Mesendoderm (in vitro differentiated cells): ENCODE data around the gene INSYN2B.

Experiments used
- DNase-seq: peaks from one replicate; pipeline ENCODE4 v3.0.0; 2013
- H2AK5ac ChIP-seq: 2 replicates; pipeline ENCODE4 v1.6.1; 2013; ENCODE audit warnings: low read length, inconsistent platforms
- H2BK120ac ChIP-seq: 2 replicates; pipeline ENCODE4 v1.6.1; 2013; ENCODE audit warnings: low read depth, mild to moderate bottlenecking, low read length, moderate library complexity, mixed read lengths
- H2BK15ac ChIP-seq: replicated peaks from 2 replicates; pipeline ENCODE4 v1.6.1; 2013; ENCODE audit warnings: low read depth, mild to moderate bottlenecking, moderate library complexity
- H2BK5ac ChIP-seq: 2 replicates; pipeline ENCODE4 v1.6.1; 2013; ENCODE audit warnings: low read length, inconsistent platforms
- H3K18ac ChIP-seq: 2 replicates; pipeline ENCODE4 v1.6.1; 2013; ENCODE audit warnings: mild to moderate bottlenecking, low read length, mixed read lengths
- H3K23ac ChIP-seq: one replicate; pipeline ENCODE4 v1.6.1; 2013; ENCODE audit warnings: low read length
- H3K27ac ChIP-seq: 2 replicates; pipeline ENCODE4 v1.5.1; 2013; ENCODE audit warnings: low read depth, mild to moderate bottlenecking, inconsistent platforms, low read length, moderate library complexity
- H3K27me3 ChIP-seq: 2 replicates; pipeline ENCODE4 v1.6.1; 2013; ENCODE audit warnings: low read length, control low read depth, mild to moderate bottlenecking, inconsistent platforms; ENCODE audit not compliant: insufficient read depth, poor library complexity
- H3K36me3 ChIP-seq: 2 replicates; pipeline ENCODE4 v1.6.1; 2013; ENCODE audit warnings: low read length, inconsistent platforms; ENCODE audit not compliant: control insufficient read depth, insufficient read depth
- H3K4ac ChIP-seq: one replicate; pipeline ENCODE4 v1.6.1; 2013; ENCODE audit warnings: low read depth, mild to moderate bottlenecking, low read length, moderate library complexity
- H3K4me1 ChIP-seq: 2 replicates; pipeline ENCODE4 v1.6.1; 2013; ENCODE audit warnings: low read depth, low read length, inconsistent platforms; ENCODE audit not compliant: control insufficient read depth
- H3K4me2 ChIP-seq: 2 replicates; pipeline ENCODE4 v1.6.1; 2013; ENCODE audit warnings: low read length
- H3K4me3 ChIP-seq: 2 replicates; pipeline ENCODE4 v1.5.1; 2013; ENCODE audit warnings: mild to moderate bottlenecking, low read length
- H3K56ac ChIP-seq: one replicate; pipeline ENCODE4 v1.6.1; 2013; ENCODE audit warnings: low read length
- H3K79me1 ChIP-seq: 2 replicates; pipeline ENCODE4 v1.6.1; 2013; ENCODE audit warnings: low read length, inconsistent platforms
- H3K79me2 ChIP-seq: 2 replicates; pipeline ENCODE4 v1.6.1; 2013; ENCODE audit warnings: mild to moderate bottlenecking, low read length; ENCODE audit not compliant: control insufficient read depth, insufficient read depth
- H3K9ac ChIP-seq: 2 replicates; pipeline ENCODE4 v1.6.1; 2013; ENCODE audit warnings: low read length, inconsistent platforms
- H4K5ac ChIP-seq: one replicate; pipeline ENCODE4 v1.6.1; 2013; ENCODE audit warnings: low read length
- H4K8ac ChIP-seq: one replicate; pipeline ENCODE4 v1.6.1; 2013; ENCODE audit warnings: low read depth, mild to moderate bottlenecking, control low read depth, low read length, moderate library complexity
- WGBS: extraction: QIAGEN DNeasy Blood & Tissue Kit; methylation state at CpG from one replicate; pipeline ENCODE4 v1.1.7; 2013; ENCODE audit warnings: low lambda C conversion rate, missing lambda C conversion rate; ENCODE audit not compliant: insufficient coverage; ENCODE audit errors: extremely low coverage; 5-methylcytosine and 5-hydroxymethylcytosine counted together

The INSYN2B gene

DNA sequence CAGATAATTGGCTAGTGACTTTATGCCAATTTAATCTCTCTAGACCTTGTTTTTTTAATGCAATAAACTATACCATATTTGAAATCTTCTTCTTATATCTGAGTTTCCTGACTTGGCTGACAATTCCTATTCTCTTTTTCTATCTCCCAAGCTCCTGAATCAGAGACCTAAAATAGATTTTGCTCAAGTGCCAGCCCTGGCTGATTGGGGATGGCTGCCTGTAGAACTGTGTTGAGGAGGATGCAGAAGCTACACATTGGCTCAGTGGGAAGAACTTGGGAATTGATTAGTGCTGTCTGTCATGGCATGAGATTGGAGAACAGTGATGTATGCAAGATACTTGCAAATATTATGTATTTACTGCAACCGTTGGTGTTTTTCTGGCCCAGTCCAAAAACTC is 132.8 kb downstream of the INSYN2B start:
- Histone ChIP-seq H3K4me2 (no peak overlapping the region), H2AK5ac (no peak overlapping the region), H4K5ac (no peak overlapping the region), H3K18ac (no peak overlapping the region), H3K23ac (no peak overlapping the region), H3K79me1 (no peaks in the 10 kb centered on the region), H3K27me3 (no peaks in the 10 kb centered on the region), H2BK120ac (no peak overlapping the region), H3K56ac (no peak overlapping the region), H3K27ac (no peak overlapping the region), H4K8ac (no peak overlapping the region), H2BK15ac (no peak overlapping the region), H3K9ac (no peak overlapping the region), H3K79me2 (no peaks in the 10 kb centered on the region), H3K4me3 (no peak overlapping the region), H3K4me1 (no peaks in the 10 kb centered on the region), H3K36me3 (no peaks in the 10 kb centered on the region), H2BK5ac (no peak overlapping the region), H3K4ac (no peak overlapping the region)
- no peak for DNase-seq
- WGBS = no CpG with 5 or more reads among the region's 1 CpG

DNA sequence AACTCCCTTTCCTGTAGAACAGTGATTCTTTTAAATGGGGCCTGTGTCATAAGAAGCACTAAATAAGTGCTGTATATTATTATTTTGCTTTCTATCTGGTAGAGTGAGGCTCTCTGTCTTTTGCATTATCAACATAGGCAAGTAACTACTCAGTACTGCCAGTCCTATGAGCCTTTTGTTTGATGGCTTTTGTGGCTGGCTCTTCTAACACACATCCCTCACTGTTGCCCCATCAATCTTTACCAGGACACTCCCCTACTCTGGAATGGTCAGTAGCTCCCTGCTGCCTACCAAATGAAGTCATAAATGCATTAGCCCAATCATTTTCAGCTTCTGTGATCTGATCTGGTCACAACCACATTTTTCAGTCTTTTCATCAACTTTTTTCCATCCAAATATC is 137.6 kb downstream of the INSYN2B start:
- H4K5ac ChIP-seq = no peak overlapping the region
- H3K79me1 ChIP-seq = no peaks in the 10 kb centered on the region
- H2BK15ac ChIP-seq = no peak overlapping the region
- no peaks in the 10 kb centered on the region for H3K4me1 ChIP-seq
- no peak overlapping the region for H3K23ac ChIP-seq
- no peak overlapping the region for H3K4me3 ChIP-seq
- no peaks in the 10 kb centered on the region for H3K79me2 ChIP-seq
- H3K27ac ChIP-seq = no peak overlapping the region
- H3K36me3 ChIP-seq = no peaks in the 10 kb centered on the region
- H3K56ac ChIP-seq = no peak overlapping the region
- no peak overlapping the region for H2AK5ac ChIP-seq
- H4K8ac ChIP-seq = no peak overlapping the region
- H3K18ac ChIP-seq = no peak overlapping the region
- H3K4ac ChIP-seq = no peak overlapping the region
- H2BK5ac ChIP-seq = no peak overlapping the region
- H2BK120ac ChIP-seq = no peak overlapping the region
- H3K27me3 ChIP-seq = no peaks in the 10 kb centered on the region
- no peak overlapping the region for H3K9ac ChIP-seq
- DNase-seq = no peak
- H3K4me2 ChIP-seq = no peak overlapping the region

DNA sequence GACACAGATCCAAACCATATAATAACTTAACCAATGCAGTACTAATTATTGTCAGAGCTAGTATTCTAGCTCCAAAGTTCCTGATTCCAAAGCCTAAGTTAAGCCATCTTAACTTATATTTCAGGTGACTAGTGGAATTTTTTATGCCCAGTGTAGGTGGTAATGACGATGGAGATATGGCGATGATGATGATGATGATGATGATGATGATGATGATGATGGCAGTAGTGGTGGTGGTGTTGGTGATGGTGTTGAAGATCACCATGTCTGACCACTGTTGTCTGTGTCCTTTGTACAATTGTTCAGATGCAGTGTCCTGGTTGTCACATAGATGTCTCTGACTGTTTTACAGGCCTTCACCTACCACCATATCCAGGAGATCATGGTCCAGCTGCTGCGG is 139.9 kb downstream of the INSYN2B start:
- no peak overlapping the region for H3K4ac ChIP-seq
- H4K5ac ChIP-seq = no peak overlapping the region
- H2BK120ac ChIP-seq = no peak overlapping the region
- no peak overlapping the region for H2BK15ac ChIP-seq
- H3K79me2 ChIP-seq = no peaks in the 10 kb centered on the region
- no peaks in the 10 kb centered on the region for H3K4me1 ChIP-seq
- H3K56ac ChIP-seq = no peak overlapping the region
- no peaks in the 10 kb centered on the region for H3K36me3 ChIP-seq
- 100% methylated on average over 2 of the region's 3 CpGs for WGBS
- no peak overlapping the region for H2BK5ac ChIP-seq
- H3K79me1 ChIP-seq = no peaks in the 10 kb centered on the region
- H3K27me3 ChIP-seq = no peaks in the 10 kb centered on the region
- no peak overlapping the region for H3K4me2 ChIP-seq
- no peak overlapping the region for H3K9ac ChIP-seq
- no peak overlapping the region for H3K27ac ChIP-seq
- H4K8ac ChIP-seq = no peak overlapping the region
- H3K18ac ChIP-seq = no peak overlapping the region
- no peak overlapping the region for H3K23ac ChIP-seq
- H3K4me3 ChIP-seq = no peak overlapping the region
- DNase-seq = no peak
- H2AK5ac ChIP-seq = no peak overlapping the region

DNA sequence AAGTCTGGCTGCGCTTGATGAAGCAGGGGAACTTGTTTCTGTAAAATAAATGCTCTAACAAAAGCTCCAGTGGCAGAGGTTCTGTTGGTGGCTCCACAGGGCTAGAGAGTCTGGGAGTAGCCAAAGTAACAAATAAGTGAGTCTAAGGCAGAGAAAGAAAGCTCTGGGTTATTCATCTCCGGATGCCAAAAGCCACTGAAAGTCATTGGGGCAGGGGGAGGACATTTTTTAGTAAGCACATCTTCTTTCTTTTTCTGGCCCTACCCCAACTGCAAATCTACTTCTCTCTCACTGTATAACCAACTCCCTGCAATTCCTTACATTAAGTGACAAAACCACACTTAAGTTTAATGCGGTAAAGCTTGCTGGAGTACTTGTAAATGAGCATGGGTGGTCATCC is 141.6 kb downstream of the INSYN2B start:
- Histone ChIP-seq H4K5ac (peak overlapping the region; percentile 13), H3K56ac (no peak overlapping the region)
- no CpG with 5 or more reads among the region's 3 CpGs for WGBS

DNA sequence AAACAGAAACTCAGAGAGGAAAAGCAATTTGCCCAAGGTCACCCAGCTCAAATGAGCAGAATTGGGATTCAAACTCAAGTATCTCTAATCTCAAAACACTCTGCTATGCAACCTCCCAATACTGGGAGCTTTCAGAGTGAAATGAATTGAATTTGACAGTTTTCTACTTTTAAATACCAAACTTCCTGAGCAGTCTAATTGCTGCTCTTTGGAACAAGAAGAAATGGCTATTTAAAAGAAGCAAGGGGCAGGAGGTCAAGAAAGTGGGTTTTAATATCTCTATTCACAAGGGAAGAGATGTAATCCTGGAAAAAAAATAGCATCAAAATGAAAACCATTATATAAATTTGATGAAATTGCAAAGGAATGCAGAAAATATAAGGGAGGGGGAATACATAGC is 142.6 kb downstream of the INSYN2B start:
- H2BK15ac ChIP-seq = no peak overlapping the region
- H2BK120ac ChIP-seq = no peak overlapping the region
- no peak overlapping the region for H3K4me2 ChIP-seq
- H4K5ac ChIP-seq = no peak overlapping the region
- H3K27me3 ChIP-seq = no peaks in the 10 kb centered on the region
- no peak overlapping the region for H2AK5ac ChIP-seq
- no peaks in the 10 kb centered on the region for H3K36me3 ChIP-seq
- H2BK5ac ChIP-seq = no peak overlapping the region
- no peak overlapping the region for H3K9ac ChIP-seq
- no peak overlapping the region for H3K4ac ChIP-seq
- H4K8ac ChIP-seq = no peak overlapping the region
- H3K23ac ChIP-seq = no peak overlapping the region
- DNase-seq = no peak
- no peak overlapping the region for H3K27ac ChIP-seq
- H3K4me1 ChIP-seq = no peaks in the 10 kb centered on the region
- no peak overlapping the region for H3K4me3 ChIP-seq
- no peak overlapping the region for H3K18ac ChIP-seq
- no peaks in the 10 kb centered on the region for H3K79me1 ChIP-seq
- H3K79me2 ChIP-seq = no peaks in the 10 kb centered on the region
- H3K56ac ChIP-seq = no peak overlapping the region

More for the DNA sequence above, 141.6 kb downstream of the INSYN2B start:
- H3K27me3 ChIP-seq = no peaks in the 10 kb centered on the region
- H2BK5ac ChIP-seq = no peak overlapping the region
- H3K79me2 ChIP-seq = no peaks in the 10 kb centered on the region
- no peak overlapping the region for H2BK15ac ChIP-seq
- no peak overlapping the region for H3K18ac ChIP-seq
- no peak overlapping the region for H3K23ac ChIP-seq
- H3K27ac ChIP-seq = no peak overlapping the region
- no peak for DNase-seq
- H3K4me2 ChIP-seq = no peak overlapping the region
- H4K8ac ChIP-seq = no peak overlapping the region
- H3K9ac ChIP-seq = no peak overlapping the region
- no peaks in the 10 kb centered on the region for H3K4me1 ChIP-seq
- H3K36me3 ChIP-seq = no peaks in the 10 kb centered on the region
- no peak overlapping the region for H3K4me3 ChIP-seq
- H3K4ac ChIP-seq = no peak overlapping the region
- H2BK120ac ChIP-seq = no peak overlapping the region
- H3K79me1 ChIP-seq = no peaks in the 10 kb centered on the region
- H2AK5ac ChIP-seq = no peak overlapping the region

DNA sequence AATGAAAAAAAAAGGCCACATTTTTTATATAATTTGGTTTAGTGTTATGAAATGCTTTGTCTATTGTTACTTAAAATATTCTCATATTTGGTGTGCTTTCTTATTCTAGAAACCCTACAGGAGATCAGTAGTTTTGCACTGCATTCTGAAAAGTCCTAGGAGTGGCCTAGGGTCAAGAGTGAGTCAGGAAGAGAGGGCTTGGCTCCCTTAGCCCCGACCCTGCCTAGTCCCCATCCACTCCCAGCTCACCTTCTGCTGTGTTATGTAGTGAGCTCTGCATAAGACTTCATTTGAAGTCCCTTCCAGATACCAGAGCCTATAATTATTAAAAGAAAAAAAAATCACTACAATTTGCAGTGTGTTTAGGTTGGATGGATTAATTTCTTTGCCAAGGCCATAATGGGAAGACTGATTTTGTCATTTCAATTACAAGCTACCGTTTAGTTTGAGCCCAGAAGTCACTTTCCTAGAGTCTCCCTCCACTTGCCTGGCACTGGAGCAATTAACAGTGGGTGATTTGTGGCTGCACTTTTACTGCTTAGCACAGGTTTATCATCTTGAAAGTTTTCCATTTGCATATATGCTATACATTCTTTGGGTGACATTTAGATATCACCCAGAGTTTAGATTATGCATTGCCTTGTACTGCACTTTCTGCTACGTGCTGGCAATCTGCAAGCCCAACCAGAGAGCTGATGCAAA is 143.3 kb downstream of the INSYN2B start:
- Histone ChIP-seq H3K4ac (no peak overlapping the region), H3K56ac (no peak overlapping the region), H3K4me2 (no peak overlapping the region), H3K9ac (no peak overlapping the region), H3K27me3 (no peaks in the 10 kb centered on the region), H2AK5ac (no peak overlapping the region), H3K23ac (no peak overlapping the region), H3K36me3 (no peaks in the 10 kb centered on the region), H4K5ac (no peak overlapping the region), H2BK5ac (no peak overlapping the region), H3K27ac (no peak overlapping the region), H3K4me1 (no peaks in the 10 kb centered on the region), H3K79me2 (no peaks in the 10 kb centered on the region), H3K79me1 (no peaks in the 10 kb centered on the region), H4K8ac (no peak overlapping the region), H3K4me3 (no peak overlapping the region), H2BK120ac (no peak overlapping the region), H2BK15ac (no peak overlapping the region), H3K18ac (no peak overlapping the region)
- no CpG with 5 or more reads among the region's 3 CpGs for WGBS
- no peak for DNase-seq
